Measurements from ENCODE around the gene ADGRV1. TPM values are rescaled to one million over a fixed set of nuclear protein-coding genes. Genes with fewer than 3 reads are reported as not detected.
A peak's percentile ranks its signal among the peaks of the same experiment; 100 is the strongest.

The ADGRV1 gene
- total RNA-seq, 4 donors from 2014 or later = 0.39 to 1.9 (median 1.00) TPM

DNA sequence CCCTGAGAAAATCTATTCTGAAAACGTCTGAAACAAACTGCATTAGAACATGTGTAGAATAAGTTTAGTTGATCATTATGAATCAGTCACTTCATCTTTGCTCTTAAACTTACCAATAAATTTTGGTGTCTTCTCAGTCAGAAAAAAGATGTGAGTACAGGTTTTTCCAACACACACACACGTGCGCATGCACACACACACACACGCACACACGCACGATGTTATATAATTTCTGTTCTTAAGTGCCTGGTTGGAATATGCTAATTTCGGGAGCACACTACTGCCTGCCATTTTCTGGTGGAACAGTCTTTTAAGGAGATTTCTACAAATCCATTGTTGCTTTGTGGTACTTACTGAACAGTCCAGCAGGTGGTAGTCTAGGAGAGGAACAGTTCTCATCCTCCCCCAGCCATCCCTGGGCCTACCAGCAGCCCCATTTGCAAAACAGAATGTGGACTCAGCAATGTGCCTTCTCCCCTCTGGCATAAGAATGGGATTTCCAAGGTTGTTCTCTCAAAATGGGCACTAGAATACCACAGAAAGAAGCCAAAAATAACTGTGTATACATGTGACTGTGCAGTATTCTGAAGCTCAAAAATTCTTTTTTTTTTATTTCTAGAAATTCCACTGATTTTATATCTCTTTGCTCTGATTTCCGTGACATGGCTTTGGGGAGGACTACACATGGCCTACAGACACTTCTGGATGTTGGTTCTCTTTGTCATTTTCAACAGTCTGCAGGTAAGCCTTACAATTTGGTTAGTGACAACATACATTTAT is 543.2 kb downstream of the ADGRV1 start:
- H3K9me3 ChIP-seq = peaks cover 0 to 4% (median 0%) of the 10 kb centered on the region in 4 donors
- DNase-seq (ENCODE audit: low spot score in 2 of 2) = peak; percentile 56 to 82
- H3K4me3 ChIP-seq = no peak overlapping the region
- peaks cover 0 to 33% (median 4%) of the 10 kb centered on the region in 4 donors for H3K4me1 ChIP-seq
- TF ChIP-seq, protein P1, sequence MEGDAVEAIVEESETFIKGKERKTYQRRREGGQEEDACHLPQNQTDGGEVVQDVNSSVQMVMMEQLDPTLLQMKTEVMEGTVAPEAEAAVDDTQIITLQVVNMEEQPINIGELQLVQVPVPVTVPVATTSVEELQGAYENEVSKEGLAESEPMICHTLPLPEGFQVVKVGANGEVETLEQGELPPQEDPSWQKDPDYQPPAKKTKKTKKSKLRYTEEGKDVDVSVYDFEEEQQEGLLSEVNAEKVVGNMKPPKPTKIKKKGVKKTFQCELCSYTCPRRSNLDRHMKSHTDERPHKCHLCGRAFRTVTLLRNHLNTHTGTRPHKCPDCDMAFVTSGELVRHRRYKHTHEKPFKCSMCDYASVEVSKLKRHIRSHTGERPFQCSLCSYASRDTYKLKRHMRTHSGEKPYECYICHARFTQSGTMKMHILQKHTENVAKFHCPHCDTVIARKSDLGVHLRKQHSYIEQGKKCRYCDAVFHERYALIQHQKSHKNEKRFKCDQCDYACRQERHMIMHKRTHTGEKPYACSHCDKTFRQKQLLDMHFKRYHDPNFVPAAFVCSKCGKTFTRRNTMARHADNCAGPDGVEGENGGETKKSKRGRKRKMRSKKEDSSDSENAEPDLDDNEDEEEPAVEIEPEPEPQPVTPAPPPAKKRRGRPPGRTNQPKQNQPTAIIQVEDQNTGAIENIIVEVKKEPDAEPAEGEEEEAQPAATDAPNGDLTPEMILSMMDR (IDR thresholded peaks at IDR 0.05) = peak; percentile 63 to 92 (median 75)
- TF ChIP-seq POLR2A (IDR thresholded peaks at IDR 0.05) = no peak
- TF ChIP-seq EP300 (IDR thresholded peaks at IDR 0.05) = peak in 1 of 2 donors; percentile 84
- WGBS, 2 donors = 29% methylated on average over 8 of the region's 8 CpGs
- H3K27ac ChIP-seq = peak overlapping the region in 2 of 4 donors; percentile 12 to 16
- H3K36me3 ChIP-seq = no peaks in the 10 kb centered on the region
- H3K27me3 ChIP-seq = no peaks in the 10 kb centered on the region

DNA sequence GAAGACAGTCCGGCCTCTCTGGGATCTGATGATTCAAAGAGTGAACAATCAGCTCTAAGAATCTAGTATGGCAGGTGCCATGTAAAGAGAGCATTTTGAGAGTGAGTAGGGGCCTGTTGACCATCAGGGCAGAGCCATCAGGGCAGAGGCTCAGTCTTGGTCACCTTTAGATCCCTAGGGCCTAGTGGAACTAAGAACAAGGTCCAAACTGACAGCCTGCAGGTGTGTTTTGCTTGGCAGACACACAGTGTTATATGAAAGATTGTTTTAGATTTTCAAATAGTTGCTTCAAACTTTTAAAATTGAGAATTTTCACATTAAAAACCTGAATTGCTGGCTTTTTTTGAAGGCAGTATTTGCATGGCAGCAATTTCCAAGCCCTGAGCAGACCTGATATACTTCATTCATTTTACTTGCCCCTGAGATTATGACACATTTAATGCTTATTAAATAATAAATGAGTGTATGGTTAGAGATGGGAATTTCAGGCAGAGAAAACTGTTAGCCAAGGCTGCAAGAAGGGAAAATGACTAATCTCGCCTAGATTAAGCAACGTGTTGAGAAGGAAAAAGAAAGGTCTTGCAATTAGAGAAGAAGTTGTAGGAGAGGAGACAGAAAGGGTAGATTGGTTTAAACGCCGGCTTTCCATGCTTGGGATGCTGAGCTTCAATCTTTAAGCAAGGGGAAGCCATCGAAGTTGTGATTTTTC is 544.9 kb downstream of the ADGRV1 start:
- peak overlapping the region in 2 of 4 donors; percentile 12 to 20 for H3K27ac ChIP-seq
- no peak for DNase-seq (ENCODE audit: low spot score in 2 of 2)
- no peak overlapping the region for H3K4me3 ChIP-seq
- H3K4me1 ChIP-seq = peaks cover 0 to 25% (median 2%) of the 10 kb centered on the region in 4 donors
- H3K36me3 ChIP-seq = no peaks in the 10 kb centered on the region
- WGBS, 2 donors = 87% methylated on average over 6 of the region's 6 CpGs
- TF ChIP-seq EP300 (IDR thresholded peaks at IDR 0.05) (peak in 1 of 2 donors; percentile 16), POLR2A (IDR thresholded peaks at IDR 0.05) (no peak)
- H3K9me3 ChIP-seq = peaks cover 0 to 4% (median 0%) of the 10 kb centered on the region in 4 donors
- no peaks in the 10 kb centered on the region for H3K27me3 ChIP-seq

DNA sequence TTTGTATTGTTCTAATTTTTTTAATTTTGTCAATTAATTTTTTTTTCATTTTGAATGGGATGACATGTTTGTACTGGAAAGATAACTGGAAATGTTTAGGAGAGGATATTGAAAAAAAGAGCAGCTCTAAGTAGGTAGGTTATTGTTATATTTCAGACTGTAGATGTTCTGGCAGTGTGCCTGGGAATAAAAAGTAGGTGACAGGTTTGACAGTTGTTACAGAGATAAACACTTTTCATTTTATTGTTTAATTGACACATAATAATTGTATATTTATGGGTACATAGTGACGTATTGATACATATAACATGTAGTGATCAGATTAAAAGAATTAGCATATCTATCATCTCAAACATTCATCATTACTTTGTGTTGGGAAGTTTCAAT is 545.5 kb downstream of the ADGRV1 start:
- Histone ChIP-seq H3K27ac (no peak overlapping the region), H3K36me3 (no peaks in the 10 kb centered on the region), H3K4me1 (peaks cover 0 to 22% (median 0%) of the 10 kb centered on the region in 4 donors), H3K27me3 (no peaks in the 10 kb centered on the region), H3K4me3 (no peak overlapping the region), H3K9me3 (peaks cover 0 to 4% (median 0%) of the 10 kb centered on the region in 4 donors)
- no peak for DNase-seq (ENCODE audit: low spot score in 2 of 2)
- 97 to 98% methylated on average over 1 of the region's 1 CpG for WGBS, 2 donors
- TF ChIP-seq EP300 (IDR thresholded peaks at IDR 0.05) (no peak), POLR2A (IDR thresholded peaks at IDR 0.05) (no peak)
- TF ChIP-seq, protein P1 (IDR thresholded peaks at IDR 0.05) = no peak

DNA sequence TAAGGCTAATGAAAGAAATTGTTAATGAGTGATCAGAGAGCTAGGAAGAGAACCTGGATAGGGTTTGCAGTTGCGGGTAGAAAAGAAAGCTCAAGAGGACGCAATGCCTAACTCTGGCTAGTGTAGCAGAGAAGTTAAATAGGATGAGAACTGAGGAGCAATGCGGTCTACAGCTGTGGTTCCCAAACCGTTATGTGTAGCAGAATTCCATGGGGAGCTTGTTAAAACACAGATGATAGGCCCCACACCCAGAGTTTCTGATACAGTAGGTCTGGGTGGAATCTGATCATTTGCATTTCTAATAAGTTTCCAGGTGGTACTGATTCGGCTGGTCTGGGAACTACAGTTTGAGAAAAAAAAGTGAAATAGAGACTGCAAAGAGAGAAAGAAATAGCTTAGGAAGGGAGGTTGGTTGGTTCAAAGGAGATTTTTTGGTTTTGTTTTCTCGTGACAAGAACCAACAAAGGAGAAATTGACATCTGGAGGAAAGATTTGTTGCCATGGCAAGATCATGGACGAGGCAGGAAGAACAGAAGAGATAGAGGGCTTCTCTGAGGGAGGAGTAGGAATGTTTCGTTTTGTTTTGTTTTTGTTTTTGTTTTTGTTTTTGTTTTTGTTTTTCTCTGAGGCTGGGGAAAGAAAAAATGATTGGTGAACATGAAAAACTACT is 548.4 kb downstream of the ADGRV1 start:
- Histone ChIP-seq H3K9me3 (peaks cover 0 to 4% (median 0%) of the 10 kb centered on the region in 4 donors), H3K36me3 (no peaks in the 10 kb centered on the region), H3K27ac (peak overlapping the region in 1 of 4 donors; percentile 32), H3K4me1 (peaks cover 0 to 35% (median 0%) of the 10 kb centered on the region in 4 donors), H3K27me3 (no peaks in the 10 kb centered on the region), H3K4me3 (no peak overlapping the region)
- no peak for DNase-seq (ENCODE audit: low spot score in 2 of 2)
- WGBS, 2 donors = 62% methylated on average over 8 of the region's 8 CpGs
- TF ChIP-seq EP300 (IDR thresholded peaks at IDR 0.05) (no peak), POLR2A (IDR thresholded peaks at IDR 0.05) (no peak)
- TF ChIP-seq, protein P1 (IDR thresholded peaks at IDR 0.05) = no peak

DNA sequence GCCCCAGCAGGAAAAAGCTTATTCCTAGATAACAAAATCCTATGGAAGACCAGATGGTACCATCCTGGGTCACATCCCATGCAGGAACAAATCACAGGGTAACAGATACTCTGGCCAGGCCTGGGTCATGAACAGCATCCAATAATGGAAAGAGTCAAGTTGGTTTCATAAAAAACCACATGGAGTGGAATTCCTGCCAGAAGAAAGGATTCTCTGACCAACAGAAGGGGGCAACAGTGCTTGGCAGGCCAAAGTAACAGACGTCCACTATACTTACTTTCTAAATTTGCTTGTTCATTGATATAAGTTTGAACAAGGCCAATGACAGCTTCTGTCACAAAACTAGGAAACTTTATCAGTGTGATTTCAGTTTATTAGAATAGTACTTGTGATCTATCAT is 551.0 kb downstream of the ADGRV1 start:
- DNase-seq (ENCODE audit: low spot score in 2 of 2) = no peak
- H3K27ac ChIP-seq = peak overlapping the region in 2 of 4 donors; percentile 39 to 67
- no peak overlapping the region for H3K4me3 ChIP-seq
- 27 to 42% methylated on average over 1 of the region's 1 CpG for WGBS, 2 donors
- H3K36me3 ChIP-seq = no peaks in the 10 kb centered on the region
- H3K4me1 ChIP-seq = peaks cover 0 to 33% (median 3%) of the 10 kb centered on the region in 4 donors
- H3K27me3 ChIP-seq = no peaks in the 10 kb centered on the region
- TF ChIP-seq, protein P1 (IDR thresholded peaks at IDR 0.05) = no peak
- TF ChIP-seq POLR2A (IDR thresholded peaks at IDR 0.05) (no peak), EP300 (IDR thresholded peaks at IDR 0.05) (peak in 1 of 2 donors; percentile 6)
- peaks cover 0 to 4% (median 0%) of the 10 kb centered on the region in 4 donors for H3K9me3 ChIP-seq

All from tibial nerve (tissue), 4 donors.